HG02642 (cell line): ENCODE results near the gene OR51B5.
"Not testable (repeated sequence)": the region's sequence is repeated elsewhere in the genome, so short reads cannot be mapped to it uniquely, and the experiment has no call there.

ENCODE experiments used
- ATAC-seq: cut with Tn5 transposase; IDR thresholded peaks from one replicate; pipeline ENCODE4 v1.9.1; 2021; ENCODE audit warnings: mild to moderate bottlenecking; ENCODE audit not compliant: unreplicated experiment, poor library complexity

OR51B5 gene

DNA sequence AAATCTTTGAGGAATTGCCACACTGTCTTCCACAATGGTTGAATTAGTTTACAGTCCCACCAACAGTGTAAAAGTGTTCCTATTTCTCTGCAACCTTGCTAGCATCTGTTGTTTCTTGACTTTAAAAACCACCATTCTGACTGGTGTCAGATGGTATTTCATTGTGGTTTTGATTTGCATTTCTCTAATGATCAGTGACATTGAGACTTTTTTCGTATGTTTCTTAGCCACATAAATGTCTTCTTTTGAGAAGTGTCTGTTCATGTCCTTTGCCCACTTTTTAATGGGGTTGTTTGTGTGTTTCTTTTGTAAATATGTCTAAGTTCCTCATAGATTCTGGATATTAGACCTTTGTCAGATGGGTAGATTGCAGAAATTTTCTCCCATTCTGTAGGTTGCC, 6.1 kb downstream of the OR51B5 start:
- ATAC-seq = not testable (repeated sequence)

- no peak for ATAC-seq
Observed at GRCh38 chr11:5336331-5336730, 7.0 kb downstream of the OR51B5 start.

- ATAC-seq = no peak
Observed at GRCh38 chr11:5335170-5335569, 8.2 kb downstream of the OR51B5 start.

- no peak for ATAC-seq
Observed at GRCh38 chr11:5324197-5324596, 19.1 kb downstream of the OR51B5 start, which contains the start of gene OR51B2. TSS of gene OR51B2 (minus strand) at chr11:5324297. CDS start at chr11:5324297, 0 bp downstream.

DNA sequence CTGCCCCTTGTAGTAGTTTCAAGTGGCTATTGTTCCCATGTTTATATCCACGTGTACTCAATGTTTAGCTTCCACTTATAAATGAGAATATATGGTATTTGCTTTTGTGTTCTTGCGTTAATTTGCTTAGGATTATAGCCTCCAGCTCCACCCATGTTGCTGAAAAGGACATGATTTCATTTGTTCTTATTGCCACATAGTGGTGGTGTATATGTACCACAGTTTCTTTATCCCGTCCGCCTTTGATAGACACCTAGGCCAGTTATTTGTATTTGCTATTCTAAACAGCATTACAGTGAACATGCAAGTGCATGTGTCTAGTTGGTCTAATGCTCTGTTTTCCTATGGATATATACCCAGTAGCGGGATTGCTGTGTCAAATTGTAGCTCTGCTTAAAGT, 26.0 kb downstream of the OR51B5 start:
- no peak for ATAC-seq

DNA sequence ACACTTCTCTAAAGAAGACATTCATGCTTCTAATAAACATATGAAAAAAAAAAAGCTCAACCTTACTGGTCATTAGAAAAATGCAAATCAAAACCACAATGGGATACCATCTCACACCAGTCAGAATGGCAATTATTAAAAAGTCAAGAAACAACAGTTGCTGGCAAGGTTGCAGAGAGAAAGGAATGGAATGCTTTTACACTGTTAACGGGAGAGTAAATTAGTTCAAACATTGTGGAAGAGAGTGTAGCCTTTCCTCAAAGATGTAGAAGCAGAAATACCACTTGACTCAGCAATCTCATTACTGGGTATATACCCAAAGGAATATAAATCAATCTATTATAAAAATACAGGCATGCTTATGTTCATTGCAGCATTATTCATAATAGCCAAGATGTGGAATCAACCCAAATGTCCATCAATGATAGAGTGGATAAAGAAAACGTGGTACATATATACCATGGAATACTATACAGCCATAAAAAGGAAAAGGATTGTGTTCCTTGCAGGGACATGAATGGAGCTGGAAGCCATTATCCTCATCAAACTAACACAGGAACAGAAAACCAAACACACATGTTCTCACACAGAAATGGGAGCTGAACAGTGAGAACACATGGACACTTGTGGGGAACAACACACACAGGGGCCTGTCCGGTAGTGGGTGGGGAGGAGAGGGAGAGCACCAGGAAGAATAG, 29.8 kb downstream of the OR51B5 start:
- not testable (repeated sequence) for ATAC-seq

DNA sequence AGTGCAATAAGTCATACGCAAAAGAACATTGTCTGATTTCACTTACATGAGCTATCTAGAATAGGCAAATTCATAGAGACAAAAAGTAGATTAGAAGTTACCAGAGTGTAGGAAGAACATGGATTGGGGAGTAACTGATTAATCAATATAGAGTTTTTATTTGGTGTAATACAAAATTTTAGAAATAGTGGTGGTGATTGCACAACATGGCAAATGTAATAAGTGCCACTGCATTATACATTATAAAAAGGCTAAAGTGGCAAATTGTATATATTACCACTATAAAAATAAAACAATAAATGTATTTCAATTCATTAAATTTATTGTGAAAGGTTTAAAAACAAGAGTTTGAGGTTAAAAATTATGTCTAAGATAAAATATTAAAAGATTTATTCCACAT, 32.9 kb downstream of the OR51B5 start:
- no peak for ATAC-seq

DNA sequence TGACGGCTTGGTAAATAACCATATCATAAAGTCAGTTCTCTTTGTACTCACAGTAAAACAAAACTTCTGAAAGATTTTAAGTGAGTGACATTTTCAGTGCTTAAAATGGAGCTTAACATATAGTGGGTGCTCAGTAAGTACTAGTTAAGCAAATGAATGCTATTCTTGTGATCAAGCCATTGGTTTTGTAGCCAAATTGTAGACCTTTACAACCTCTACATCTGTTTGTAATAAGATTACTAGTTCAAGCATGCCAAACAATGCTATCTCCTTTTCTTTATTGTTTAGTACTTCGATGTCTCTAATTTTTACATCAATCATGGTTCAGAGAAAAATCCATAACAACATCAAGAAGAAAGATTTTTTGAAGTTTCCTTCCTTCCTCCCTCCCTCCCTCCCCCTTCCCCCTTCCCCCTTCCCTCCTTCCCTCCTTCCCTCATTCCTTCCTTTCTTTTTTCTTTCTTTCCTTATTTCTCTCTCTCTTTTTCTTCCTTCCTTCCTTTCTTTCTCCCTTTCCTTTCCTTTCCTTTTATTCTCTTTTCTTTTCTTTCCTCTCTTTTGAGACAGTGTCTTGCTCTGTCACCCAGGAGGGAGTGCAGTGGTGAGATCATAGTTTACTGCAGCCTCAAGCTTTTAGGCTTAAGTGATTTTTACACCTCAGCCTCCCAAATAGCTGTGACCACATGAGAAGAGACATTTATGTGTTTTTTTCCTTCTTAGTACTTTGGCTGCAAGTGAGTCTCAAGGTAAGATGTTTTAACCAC, 35.9 kb downstream of the OR51B5 start:
- no peak for ATAC-seq

GRCh38 chr11:5304046-5304445, 39.3 kb downstream of the OR51B5 start:
- ATAC-seq = no peak

- no peak for ATAC-seq
Observed at GRCh38 chr11:5303626-5304025, 39.7 kb downstream of the OR51B5 start.

DNA sequence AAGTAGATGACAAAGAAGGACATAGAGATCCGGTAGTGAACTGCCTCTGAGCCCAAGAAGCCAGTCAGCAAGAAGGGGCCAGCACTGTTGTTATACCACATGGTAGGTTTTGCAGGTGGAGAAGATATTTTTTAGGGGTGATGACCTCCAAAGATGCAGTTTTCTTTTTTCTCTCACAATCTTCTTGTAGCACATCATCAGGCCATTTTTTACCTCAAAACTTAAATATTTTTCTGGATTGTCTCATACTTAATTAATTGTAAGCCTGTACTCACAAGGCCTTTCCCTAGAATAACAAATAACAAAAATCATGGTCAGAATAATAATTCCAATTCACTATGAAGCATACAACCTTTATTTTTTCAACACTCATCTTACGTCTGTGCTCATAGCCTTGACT, 41.5 kb downstream of the OR51B5 start, which contains the start of gene OR51B4:
Gene OR51B4 (minus strand): TSS at position 101 of the 400 bp plus-strand sequence. CDS start 0 bp downstream, at position 101.
- ATAC-seq = no peak

- no peak for ATAC-seq
Observed at GRCh38 chr11:5300251-5300650, 43.1 kb downstream of the OR51B5 start.

DNA sequence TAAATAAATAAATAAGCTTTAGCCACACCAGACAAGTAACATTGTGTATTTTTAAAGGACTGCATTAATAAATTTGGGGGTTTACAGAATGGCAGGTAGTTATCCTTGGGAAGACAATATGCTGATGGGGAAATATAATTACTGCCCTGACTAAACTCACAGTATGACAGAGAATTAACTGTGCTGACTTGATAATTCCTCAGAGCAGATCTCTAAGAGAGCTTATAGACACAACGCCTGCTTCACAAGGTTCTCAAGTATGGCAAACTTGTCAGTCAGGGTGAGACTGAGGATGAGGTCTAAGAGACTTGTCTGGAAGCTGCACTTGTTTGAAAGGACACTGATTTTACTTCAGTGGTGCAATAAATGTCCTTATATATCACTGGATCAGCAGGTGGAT, 44.9 kb downstream of the OR51B5 start:
- ATAC-seq = no peak

- ATAC-seq = no peak
Observed at GRCh38 chr11:5297721-5298323, 45.5 kb downstream of the OR51B5 start.

GRCh38 chr11:5294342-5294995, 48.9 kb downstream of the OR51B5 start:
- not testable (repeated sequence) for ATAC-seq

- no peak for ATAC-seq
Observed at GRCh38 chr11:5293028-5293427, 50.3 kb downstream of the OR51B5 start.
